HepG2 (cell line): Measurements from ENCODE around the gene EMC8. TPM values are rescaled to one million over a fixed set of nuclear protein-coding genes. Genes with fewer than 3 reads are reported as not detected.

ENCODE experiments used
- ATAC-seq: fragments of 200-7000 bp; cut with Tn5 transposase; 3 replicates; pipeline ENCODE4 v1.9.1; 2020; ENCODE audit warnings: mild to moderate bottlenecking, moderate library complexity
- BruUV-seq: library from RNA; stranded (reverse); fragments of 400-500 nt; replicated peaks from 2 replicates; lab custom pipeline; 2021; lab: Mats Ljungman, UMichigan
- CTCF ChIA-PET: fragments of 300-600 bp; formaldehyde crosslinking; extraction: SDS; loops from one replicate; lab custom pipeline; 2021; ENCODE audit warnings: low total read pairs, inconsistent platforms, low intra/inter-chr PET ratio; lab: Yijun Ruan, JAX
- POLR2A ChIA-PET: fragments of 350-600 bp; sonication (Branson Sonifier 250); formaldehyde crosslinking; loops from one replicate; lab custom pipeline; 2020; ENCODE audit warnings: antibody characterized with exemption, inconsistent platforms; lab: Yijun Ruan, JAX
- DNase-seq: peaks from one replicate; pipeline ENCODE4 v3.0.0-alpha.2; 2015; ENCODE audit warnings: low spot score
- FAIRE-seq: peaks from 3 replicates; lab custom pipeline; 2011; peaks lifted over from hg19 to GRCh38; lab: Jason Lieb, UNC
- H2AFZ ChIP-seq: one replicate; pipeline ENCODE4 v1.6.1; 2011; ENCODE audit warnings: low read length, inconsistent platforms
- H3K27ac ChIP-seq: fragments of 300-600 bp; 3 replicates; pipeline ENCODE4 v1.8.0; 2011; ENCODE audit warnings: mixed run types, mild to moderate bottlenecking, mixed read lengths, low read length, inconsistent platforms; ENCODE audit not compliant: insufficient read depth; ENCODE audit errors: extremely low read length
- H3K27me3 ChIP-seq, 2 experiments: fragments of 200-600 bp in 1 of 2; 2 replicates in 1 of 2; 3 replicates in 1 of 2; pipeline versions ENCODE4 v1.6.0 to v1.8.0; 2011; ENCODE audit warnings: low read length in 2 of 2, mild to moderate bottlenecking in 2 of 2, moderate library complexity in 2 of 2, inconsistent platforms in 1 of 2; ENCODE audit not compliant: insufficient read depth in 2 of 2, control insufficient read depth in 1 of 2
- H3K36me3 ChIP-seq, 2 experiments: fragments of 200-600 bp in 1 of 2; replicated peaks in 1 of 2; 2 replicates in 1 of 2; 3 replicates in 1 of 2; pipeline versions ENCODE4 v1.5.1 to v1.8.0; 2011; ENCODE audit warnings: low read length in 2 of 2, inconsistent platforms in 1 of 2; ENCODE audit not compliant: insufficient read depth in 2 of 2, control insufficient read depth in 1 of 2
- H3K4me1 ChIP-seq: 2 replicates; pipeline ENCODE4 v1.5.1; 2012; ENCODE audit warnings: low read length, inconsistent platforms; ENCODE audit not compliant: insufficient read depth
- H3K4me2 ChIP-seq: 2 replicates; pipeline ENCODE4 v1.6.0; 2011; ENCODE audit warnings: low read depth, low read length, inconsistent platforms
- H3K4me3 ChIP-seq, 3 experiments: fragments of 200-600 bp in 1 of 3; sonication (generic), shearing (Covaris generic) in 1 of 3; replicated peaks in 1 of 3; 2 replicates each; pipeline ENCODE4 v1.5.1; 2011 to 2016; ENCODE audit warnings: low read length in 3 of 3, inconsistent platforms in 2 of 3, low read depth in 2 of 3, mild to moderate bottlenecking in 2 of 3, control low read depth in 1 of 3, mixed read lengths in 1 of 3; ENCODE audit not compliant: insufficient read depth in 1 of 3
- H3K79me2 ChIP-seq: one replicate; pipeline ENCODE4 v1.6.1; 2011; ENCODE audit warnings: low read length, inconsistent platforms; ENCODE audit not compliant: insufficient read depth
- H3K9ac ChIP-seq: 2 replicates; pipeline ENCODE4 v1.6.0; 2011; ENCODE audit warnings: mild to moderate bottlenecking, low read depth, low read length, inconsistent platforms; ENCODE audit not compliant: insufficient read depth
- H3K9me3 ChIP-seq: 2 replicates; pipeline ENCODE4 v1.5.1; 2012; ENCODE audit warnings: mild to moderate bottlenecking, low read length
- H4K20me1 ChIP-seq: 2 replicates; pipeline ENCODE4 v1.6.0; 2011; ENCODE audit warnings: inconsistent platforms, mild to moderate bottlenecking, low read length, moderate library complexity; ENCODE audit not compliant: insufficient read depth
- EEA1 ChIP-seq: sonication (generic); formaldehyde crosslinking; IDR thresholded peaks from 2 replicates; pipeline ENCODE4 v1.5.1; 2020; ENCODE audit warnings: mild to moderate bottlenecking, missing genetic modification reagents, borderline replicate concordance
- WGBS: methylation state at CpG from one replicate; pipeline ENCODE4 v1.1.6; 2017; ENCODE audit warnings: low lambda C conversion rate; 5-methylcytosine and 5-hydroxymethylcytosine counted together
- in situ Hi-C: cut with HindIII; loops from 2 replicates; pipeline ENCODE4 v1.10.0; 2017; ENCODE audit warnings: low pct_unique_long_range_greater_than_20kb; ENCODE audit not compliant: extremely low pct_ligation_motif_present
- intact Hi-C: fragments of 100-400 bp; cut with micrococcal nuclease; formaldehyde crosslinking; loops from one replicate; pipeline ENCODE4 v1.10.0; 2022; ENCODE audit not compliant: unreplicated experiment
- polyA plus RNA-seq, 8 experiments: library from polyadenylated mRNA; depleted of rRNA in 3 of 8; stranded (reverse) in 7 of 8; unstranded in 1 of 8; fragments of >200 nt; fragmentation: Illumina TruSeq in 4 of 8; extraction: Trizol in 4 of 8; gene quantifications; 2 replicates each; pipeline versions ENCODE4 v1.2.1 to v1.2.3, GENCODE V29; 2011 to 2016; ENCODE audit warnings: low read depth in 4 of 8, missing spikeins in 1 of 8, mixed read lengths in 1 of 8; ENCODE audit not compliant: insufficient read depth in 1 of 8
- total RNA-seq, 5 experiments: library from RNA; depleted of rRNA; stranded (reverse); fragments of >200 nt; fragmentation: Illumina TruSeq; extraction: Trizol; gene quantifications; 2 replicates each; pipeline ENCODE4 v1.2.3, GENCODE V29; 2016; ENCODE audit warnings: low read depth in 1 of 5
- TF ChIP-seq, protein P1 (sequence below): sonication (generic); formaldehyde crosslinking; IDR thresholded peaks from 2 replicates; pipeline ENCODE4 v1.5.1; 2020; ENCODE audit warnings: mild to moderate bottlenecking, missing genetic modification reagents, moderate library complexity
- TF ChIP-seq, protein P2 (sequence below): sonication (generic); formaldehyde crosslinking; IDR thresholded peaks from 2 replicates; pipeline ENCODE4 v1.4.0; 2020; ENCODE audit warnings: mild to moderate bottlenecking, missing genetic modification reagents

The EMC8 gene
- total and polyA plus RNA-seq, 2 of the 13 experiments (the other 11 are each of a cell fraction or from before 2014, with no cell fraction given), result 55.0 to 76.0 TPM

DNA sequence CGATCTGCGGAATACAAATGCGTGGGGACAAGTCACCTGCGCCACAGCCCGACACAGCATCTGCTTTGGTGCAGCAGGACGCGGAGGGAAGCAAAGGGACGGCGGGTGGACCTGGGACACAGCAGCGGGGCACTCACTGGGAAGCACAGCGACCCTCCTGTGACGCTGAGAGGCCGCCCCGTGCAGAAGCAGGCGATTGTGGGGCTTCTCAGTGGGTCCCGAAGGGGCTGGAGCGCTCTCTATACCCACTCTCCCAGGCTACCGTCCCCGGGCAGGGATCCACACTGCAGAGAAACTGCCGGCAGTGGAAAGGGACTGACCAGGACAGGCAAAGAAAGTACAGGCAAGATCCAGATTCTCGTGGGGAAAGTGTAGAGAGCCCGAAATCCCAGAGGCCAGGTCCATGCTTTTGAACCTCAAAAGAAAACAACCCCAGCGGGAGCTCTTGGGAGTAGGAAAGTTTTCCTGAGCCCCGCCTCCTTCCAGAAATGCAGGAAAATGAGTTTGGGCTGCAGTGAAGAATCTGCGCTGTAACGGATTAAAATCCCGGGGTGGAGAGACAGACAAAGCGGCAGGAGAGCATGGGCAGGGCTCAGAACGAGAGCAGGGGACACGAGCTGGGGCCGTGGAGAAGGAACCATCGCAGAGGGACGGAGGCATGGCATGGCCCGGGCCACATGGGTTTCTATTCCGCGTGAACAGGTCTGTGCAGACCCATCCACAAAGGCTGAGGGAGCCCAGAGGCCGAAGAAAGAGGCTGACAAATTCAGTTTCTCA, 12.9 kb upstream of the EMC8 start:
- intact Hi-C loops (no loop called here), in situ Hi-C loops (loop anchor here (25.0 kb wide), 1 partner anchor 700 kb away; the partner anchor contains the start of gene FOXF1)
- no peaks in the 10 kb centered on the region for H3K79me2 ChIP-seq
- no TSS peak for BruUV-seq
- H3K27ac ChIP-seq, result no peak overlapping the region
- WGBS, result 27% methylated on average over 32 of the region's 37 CpGs
- H3K4me1 ChIP-seq, result peaks cover 27% of the 10 kb centered on the region
- no peaks in the 10 kb centered on the region for H4K20me1 ChIP-seq
- H3K4me3 ChIP-seq, result peak overlapping the region in 2 of 3 experiments; percentile 11 to 52; a peak in 1 of 6 replicates
- FAIRE-seq (no peak), ATAC-seq (peak; percentile 46), DNase-seq (no peak)
- no peak overlapping the region for H3K9ac ChIP-seq
- CTCF ChIA-PET, result no interaction called here
- TF ChIP-seq, protein P1, sequence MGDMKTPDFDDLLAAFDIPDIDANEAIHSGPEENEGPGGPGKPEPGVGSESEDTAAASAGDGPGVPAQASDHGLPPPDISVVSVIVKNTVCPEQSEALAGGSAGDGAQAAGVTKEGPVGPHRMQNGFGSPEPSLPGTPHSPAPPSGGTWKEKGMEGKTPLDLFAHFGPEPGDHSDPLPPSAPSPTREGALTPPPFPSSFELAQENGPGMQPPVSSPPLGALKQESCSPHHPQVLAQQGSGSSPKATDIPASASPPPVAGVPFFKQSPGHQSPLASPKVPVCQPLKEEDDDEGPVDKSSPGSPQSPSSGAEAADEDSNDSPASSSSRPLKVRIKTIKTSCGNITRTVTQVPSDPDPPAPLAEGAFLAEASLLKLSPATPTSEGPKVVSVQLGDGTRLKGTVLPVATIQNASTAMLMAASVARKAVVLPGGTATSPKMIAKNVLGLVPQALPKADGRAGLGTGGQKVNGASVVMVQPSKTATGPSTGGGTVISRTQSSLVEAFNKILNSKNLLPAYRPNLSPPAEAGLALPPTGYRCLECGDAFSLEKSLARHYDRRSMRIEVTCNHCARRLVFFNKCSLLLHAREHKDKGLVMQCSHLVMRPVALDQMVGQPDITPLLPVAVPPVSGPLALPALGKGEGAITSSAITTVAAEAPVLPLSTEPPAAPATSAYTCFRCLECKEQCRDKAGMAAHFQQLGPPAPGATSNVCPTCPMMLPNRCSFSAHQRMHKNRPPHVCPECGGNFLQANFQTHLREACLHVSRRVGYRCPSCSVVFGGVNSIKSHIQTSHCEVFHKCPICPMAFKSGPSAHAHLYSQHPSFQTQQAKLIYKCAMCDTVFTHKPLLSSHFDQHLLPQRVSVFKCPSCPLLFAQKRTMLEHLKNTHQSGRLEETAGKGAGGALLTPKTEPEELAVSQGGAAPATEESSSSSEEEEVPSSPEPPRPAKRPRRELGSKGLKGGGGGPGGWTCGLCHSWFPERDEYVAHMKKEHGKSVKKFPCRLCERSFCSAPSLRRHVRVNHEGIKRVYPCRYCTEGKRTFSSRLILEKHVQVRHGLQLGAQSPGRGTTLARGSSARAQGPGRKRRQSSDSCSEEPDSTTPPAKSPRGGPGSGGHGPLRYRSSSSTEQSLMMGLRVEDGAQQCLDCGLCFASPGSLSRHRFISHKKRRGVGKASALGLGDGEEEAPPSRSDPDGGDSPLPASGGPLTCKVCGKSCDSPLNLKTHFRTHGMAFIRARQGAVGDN, result 0 out of 2 replicates have a peak, but pooled peaks have one; percentile 10
- TF ChIP-seq EEA1 (CRISPR knock-in tag), result no peak
- TF ChIP-seq, protein P2, sequence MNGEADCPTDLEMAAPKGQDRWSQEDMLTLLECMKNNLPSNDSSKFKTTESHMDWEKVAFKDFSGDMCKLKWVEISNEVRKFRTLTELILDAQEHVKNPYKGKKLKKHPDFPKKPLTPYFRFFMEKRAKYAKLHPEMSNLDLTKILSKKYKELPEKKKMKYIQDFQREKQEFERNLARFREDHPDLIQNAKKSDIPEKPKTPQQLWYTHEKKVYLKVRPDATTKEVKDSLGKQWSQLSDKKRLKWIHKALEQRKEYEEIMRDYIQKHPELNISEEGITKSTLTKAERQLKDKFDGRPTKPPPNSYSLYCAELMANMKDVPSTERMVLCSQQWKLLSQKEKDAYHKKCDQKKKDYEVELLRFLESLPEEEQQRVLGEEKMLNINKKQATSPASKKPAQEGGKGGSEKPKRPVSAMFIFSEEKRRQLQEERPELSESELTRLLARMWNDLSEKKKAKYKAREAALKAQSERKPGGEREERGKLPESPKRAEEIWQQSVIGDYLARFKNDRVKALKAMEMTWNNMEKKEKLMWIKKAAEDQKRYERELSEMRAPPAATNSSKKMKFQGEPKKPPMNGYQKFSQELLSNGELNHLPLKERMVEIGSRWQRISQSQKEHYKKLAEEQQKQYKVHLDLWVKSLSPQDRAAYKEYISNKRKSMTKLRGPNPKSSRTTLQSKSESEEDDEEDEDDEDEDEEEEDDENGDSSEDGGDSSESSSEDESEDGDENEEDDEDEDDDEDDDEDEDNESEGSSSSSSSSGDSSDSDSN (CRISPR knock-in tag), result 0 out of 2 replicates have a peak, but pooled peaks have one; percentile 5
- peak overlapping the region; percentile 57 for H3K4me2 ChIP-seq
- peaks cover 6 to 31% of the 10 kb centered on the region in 2 experiments for H3K27me3 ChIP-seq
- H2AFZ ChIP-seq, result peak overlapping the region; percentile 18
- no peaks in the 10 kb centered on the region for H3K9me3 ChIP-seq
- POLR2A ChIA-PET, result no interaction called here
- H3K36me3 ChIP-seq, result 0 out of 5 replicates have a peak, but pooled peaks cover 0 to under 1% of the 10 kb centered on the region in 2 experiments
